Body of pancreas (tissue), 4 donors: Measurements from ENCODE around the gene APLP2.

Experiments
- CTCF ChIP-seq, 7 experiments: fragments of 450-650 bp in 4 of 7; fragments of 200-600 bp in 3 of 7; sonication (generic) in 3 of 7; IDR thresholded peaks; one replicate each; pipeline ENCODE4 v1.5.1; 2016 to 2019; ENCODE audit warnings: antibody characterized with exemption in 7 of 7
- POLR2A ChIP-seq, 3 donors: fragments of 450-650 bp; IDR thresholded peaks; one replicate each; pipeline ENCODE4 v1.6.1; 2016; ENCODE audit warnings: antibody characterized with exemption in 3 of 3, mild to moderate bottlenecking in 2 of 3

DNA sequence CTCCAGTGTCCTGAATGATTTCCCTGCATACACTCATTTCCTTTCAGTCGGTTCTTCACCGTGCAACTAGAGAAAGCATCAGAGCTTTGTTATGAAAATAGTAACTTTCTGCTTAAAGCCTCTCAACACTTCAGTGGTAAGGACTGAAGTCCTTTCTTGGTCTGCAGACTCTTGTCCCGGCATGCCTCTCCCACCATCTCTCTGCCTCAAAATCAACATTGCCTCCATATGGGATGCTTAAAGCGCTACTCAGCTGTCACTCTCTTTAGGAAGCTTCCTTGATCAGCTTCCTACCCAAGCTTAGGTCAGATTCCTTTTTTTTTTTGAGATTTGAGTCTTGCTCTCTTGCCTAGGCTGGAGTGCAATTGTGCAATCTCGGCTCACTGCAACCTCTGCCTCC lies 36.7 kb downstream of the APLP2 start:
- no peak for TF ChIP-seq CTCF (IDR thresholded peaks at IDR 0.05)
- TF ChIP-seq POLR2A (IDR thresholded peaks at IDR 0.05): no peak
